HUES48 (cell line): Measurements from ENCODE around the gene ICA1L.

ENCODE experiments used
- H3K27ac ChIP-seq: one replicate; pipeline ENCODE4 v1.7.0; 2013; ENCODE audit warnings: low read depth, low read length, inconsistent platforms
- H3K27me3 ChIP-seq: 2 replicates; pipeline ENCODE4 v1.6.1; 2013; ENCODE audit warnings: mild to moderate bottlenecking, low read length; ENCODE audit not compliant: control insufficient read depth, insufficient read depth
- H3K36me3 ChIP-seq: 2 replicates; pipeline ENCODE4 v1.6.1; 2013; ENCODE audit warnings: low read length; ENCODE audit not compliant: control insufficient read depth, insufficient read depth
- H3K4me1 ChIP-seq: 2 replicates; pipeline ENCODE4 v1.6.1; 2013; ENCODE audit warnings: mild to moderate bottlenecking, low read length; ENCODE audit not compliant: control insufficient read depth, insufficient read depth
- H3K4me3 ChIP-seq: 2 replicates; pipeline ENCODE4 v1.5.1; 2013; ENCODE audit warnings: mild to moderate bottlenecking, low read depth, low read length
- H3K9ac ChIP-seq: 2 replicates; pipeline ENCODE4 v1.6.1; 2013; ENCODE audit warnings: mild to moderate bottlenecking, low read depth, low read length, moderate library complexity
- H3K9me3 ChIP-seq: 2 replicates; pipeline ENCODE4 v1.6.1; 2013; ENCODE audit warnings: low read length; ENCODE audit not compliant: control insufficient read depth, insufficient read depth

Gene ICA1L

GRCh38 chr2:202773301-202773973 is 98.1 kb downstream of the ICA1L start:
- no peaks in the 10 kb centered on the region for H3K9me3 ChIP-seq
- H3K27me3 ChIP-seq: no peaks in the 10 kb centered on the region
- no peak overlapping the region for H3K4me3 ChIP-seq
- H3K9ac ChIP-seq: no peak overlapping the region
- peaks cover 11% of the 10 kb centered on the region; the same call in 1 of the 2 replicates for H3K4me1 ChIP-seq
- no peak overlapping the region for H3K27ac ChIP-seq
- H3K36me3 ChIP-seq: peaks cover 15% of the 10 kb centered on the region

DNA sequence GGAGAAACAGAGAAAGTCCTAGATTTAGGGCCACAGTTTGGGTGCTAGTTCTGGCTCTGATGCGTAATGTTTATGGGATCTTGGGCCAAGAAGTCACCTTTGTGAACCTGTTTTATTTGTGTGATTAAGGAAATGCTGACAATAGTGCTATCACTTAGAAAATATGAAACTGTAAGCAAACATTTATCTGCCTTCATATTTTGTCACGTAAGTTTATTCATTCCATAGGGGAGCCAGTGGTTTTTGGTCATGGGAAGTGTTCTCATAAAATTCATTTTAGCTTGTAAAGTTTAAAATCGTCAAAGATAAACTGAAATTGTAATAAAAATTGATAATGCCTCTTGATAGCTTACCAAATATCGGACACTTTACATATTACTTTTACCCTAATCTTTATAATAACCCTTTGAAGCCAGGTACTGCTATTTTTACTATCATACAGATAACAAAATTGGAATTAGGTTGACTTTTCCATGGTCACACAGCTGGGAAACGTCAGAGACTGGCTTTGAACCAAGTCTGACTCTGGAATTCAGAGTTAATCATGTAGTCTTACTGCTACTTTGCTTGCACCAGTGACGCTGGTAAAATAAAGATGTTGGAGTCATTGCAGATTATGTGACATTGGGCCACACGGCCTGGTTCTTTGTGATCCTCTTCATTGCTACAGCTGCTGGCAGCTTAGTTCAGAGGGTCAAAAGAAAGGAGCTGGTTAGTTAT is 99.7 kb downstream of the ICA1L start:
- H3K9me3 ChIP-seq: no peaks in the 10 kb centered on the region
- H3K4me3 ChIP-seq: no peak overlapping the region
- H3K27me3 ChIP-seq: no peaks in the 10 kb centered on the region
- H3K4me1 ChIP-seq: peaks cover 16% of the 10 kb centered on the region; the same call in 1 of the 2 replicates
- H3K36me3 ChIP-seq: peaks cover 15% of the 10 kb centered on the region
- no peak overlapping the region for H3K9ac ChIP-seq
- H3K27ac ChIP-seq: no peak overlapping the region

- H3K4me3 ChIP-seq: no peak overlapping the region
- H3K4me1 ChIP-seq: peaks cover 16% of the 10 kb centered on the region; the same call in 1 of the 2 replicates
- H3K27me3 ChIP-seq: no peaks in the 10 kb centered on the region
- no peaks in the 10 kb centered on the region for H3K9me3 ChIP-seq
- no peak overlapping the region for H3K27ac ChIP-seq
- peaks cover 15% of the 10 kb centered on the region for H3K36me3 ChIP-seq
- H3K9ac ChIP-seq: no peak overlapping the region
Measured at GRCh38 chr2:202771336-202771735, 100.2 kb downstream of the ICA1L start.

DNA sequence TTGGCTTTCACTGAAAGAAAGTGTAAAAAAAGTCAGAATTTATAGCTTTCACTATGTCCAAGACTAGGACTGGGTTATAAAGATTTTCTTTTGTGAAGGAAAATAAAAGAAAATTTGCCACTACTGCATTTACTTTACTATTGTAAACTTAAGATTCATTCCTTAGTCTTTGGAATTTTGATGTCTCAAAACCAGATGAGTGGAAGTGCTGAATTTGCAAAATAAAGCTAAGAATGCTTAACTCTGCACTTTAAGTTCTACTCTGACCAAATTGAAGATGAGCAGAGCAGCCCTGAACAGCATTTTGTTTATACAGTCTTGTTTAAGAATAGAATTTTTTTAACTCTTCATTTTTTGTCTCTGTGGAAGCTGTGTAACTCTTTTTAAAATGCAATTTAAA is 102.4 kb downstream of the ICA1L start:
- Histone ChIP-seq H3K36me3 (peaks cover 21% of the 10 kb centered on the region), H3K27me3 (no peaks in the 10 kb centered on the region), H3K4me1 (peaks cover 16% of the 10 kb centered on the region; the same call in 1 of the 2 replicates), H3K4me3 (no peak overlapping the region), H3K9me3 (no peaks in the 10 kb centered on the region), H3K9ac (no peak overlapping the region), H3K27ac (no peak overlapping the region)

DNA sequence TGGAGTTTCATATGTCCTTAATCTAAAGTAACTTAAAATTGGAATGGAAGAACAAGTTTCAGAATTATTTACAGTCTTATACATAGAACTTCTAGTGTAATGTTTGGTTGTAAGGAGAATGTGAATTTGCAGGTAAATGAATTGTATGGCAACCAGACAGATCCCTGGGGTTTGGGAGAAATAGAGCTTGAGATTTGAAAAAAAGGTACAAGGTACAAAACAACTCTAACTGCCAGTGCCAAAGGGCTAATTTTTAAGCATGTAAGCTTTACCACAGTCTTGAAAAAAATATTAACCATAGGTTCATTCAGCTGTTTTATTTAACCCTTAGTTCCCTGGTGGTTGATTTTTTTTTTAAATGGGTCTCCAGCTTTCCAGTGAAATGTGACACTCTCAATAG is 103.3 kb downstream of the ICA1L start:
- no peak overlapping the region for H3K4me3 ChIP-seq
- peaks cover 16% of the 10 kb centered on the region; the same call in 1 of the 2 replicates for H3K4me1 ChIP-seq
- H3K9ac ChIP-seq: no peak overlapping the region
- H3K36me3 ChIP-seq: peaks cover 17% of the 10 kb centered on the region
- H3K27ac ChIP-seq: no peak overlapping the region
- no peaks in the 10 kb centered on the region for H3K9me3 ChIP-seq
- H3K27me3 ChIP-seq: no peaks in the 10 kb centered on the region

GRCh38 chr2:202765436-202765835 is 106.1 kb downstream of the ICA1L start:
- H3K4me1 ChIP-seq: peaks cover 16% of the 10 kb centered on the region; the same call in 1 of the 2 replicates
- no peaks in the 10 kb centered on the region for H3K9me3 ChIP-seq
- H3K36me3 ChIP-seq: peaks cover 20% of the 10 kb centered on the region
- no peak overlapping the region for H3K9ac ChIP-seq
- H3K27me3 ChIP-seq: no peaks in the 10 kb centered on the region
- H3K27ac ChIP-seq: no peak overlapping the region
- H3K4me3 ChIP-seq: no peak overlapping the region

- no peak overlapping the region for H3K9ac ChIP-seq
- H3K9me3 ChIP-seq: no peaks in the 10 kb centered on the region
- H3K27ac ChIP-seq: no peak overlapping the region
- H3K4me3 ChIP-seq: no peak overlapping the region
- peaks cover 25% of the 10 kb centered on the region for H3K36me3 ChIP-seq
- peaks cover 16% of the 10 kb centered on the region; the same call in 1 of the 2 replicates for H3K4me1 ChIP-seq
- no peaks in the 10 kb centered on the region for H3K27me3 ChIP-seq
Measured at GRCh38 chr2:202764991-202765390, 106.6 kb downstream of the ICA1L start.

- no peaks in the 10 kb centered on the region for H3K9me3 ChIP-seq
- H3K9ac ChIP-seq: no peak overlapping the region
- H3K27me3 ChIP-seq: no peaks in the 10 kb centered on the region
- peaks cover 9% of the 10 kb centered on the region; the same call in 1 of the 2 replicates for H3K4me1 ChIP-seq
- H3K4me3 ChIP-seq: no peak overlapping the region
- H3K36me3 ChIP-seq: peaks cover 34% of the 10 kb centered on the region
- no peak overlapping the region for H3K27ac ChIP-seq
Measured at GRCh38 chr2:202763916-202764315, 107.7 kb downstream of the ICA1L start.

GRCh38 chr2:202762556-202762955 is 109.0 kb downstream of the ICA1L start:
- H3K27ac ChIP-seq: no peak overlapping the region
- peaks cover 47% of the 10 kb centered on the region for H3K36me3 ChIP-seq
- no peaks in the 10 kb centered on the region for H3K27me3 ChIP-seq
- H3K9ac ChIP-seq: no peak overlapping the region
- H3K9me3 ChIP-seq: no peaks in the 10 kb centered on the region
- no peak overlapping the region for H3K4me3 ChIP-seq
- no peaks in the 10 kb centered on the region for H3K4me1 ChIP-seq

DNA sequence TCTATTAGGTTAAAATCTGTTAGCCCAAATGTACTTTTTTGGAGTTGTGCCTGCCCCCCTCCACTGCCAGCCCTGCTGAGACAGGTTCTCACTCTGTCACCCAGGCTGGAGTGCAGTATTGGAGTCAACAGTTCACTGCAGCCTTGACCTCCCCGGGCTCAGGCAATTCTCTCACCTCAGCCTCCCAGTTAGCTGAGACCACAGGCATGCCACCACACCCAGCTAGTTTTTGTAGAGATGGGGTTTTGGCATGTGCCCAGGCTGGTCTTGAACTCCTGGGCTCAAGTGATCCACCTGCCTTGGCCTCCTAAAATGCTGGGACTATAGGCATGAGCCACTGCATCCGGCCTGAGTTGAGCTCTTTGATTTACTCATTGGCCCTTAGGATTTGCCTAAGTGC is 110.7 kb downstream of the ICA1L start:
- H3K36me3 ChIP-seq: peaks cover 55% of the 10 kb centered on the region
- no peaks in the 10 kb centered on the region for H3K9me3 ChIP-seq
- no peak overlapping the region for H3K27ac ChIP-seq
- no peak overlapping the region for H3K9ac ChIP-seq
- H3K4me3 ChIP-seq: no peak overlapping the region
- H3K4me1 ChIP-seq: no peaks in the 10 kb centered on the region
- no peaks in the 10 kb centered on the region for H3K27me3 ChIP-seq

GRCh38 chr2:202758604-202759003 is 113.0 kb downstream of the ICA1L start:
- no peak overlapping the region for H3K9ac ChIP-seq
- no peaks in the 10 kb centered on the region for H3K4me1 ChIP-seq
- H3K27ac ChIP-seq: no peak overlapping the region
- H3K4me3 ChIP-seq: no peak overlapping the region
- peaks cover 49% of the 10 kb centered on the region for H3K36me3 ChIP-seq
- H3K27me3 ChIP-seq: no peaks in the 10 kb centered on the region
- no peaks in the 10 kb centered on the region for H3K9me3 ChIP-seq
